Measurements from ENCODE around the gene ACAA1.

Gene ACAA1

GRCh38 chr3:38136777-38137614, at the start of gene ACAA1:
ACAA1 (minus strand) TSS chr3:38137127; CDS start chr3:38137035, 92 bp downstream.
- Histone ChIP-seq H3K4me3 (ENCODE audit: low read length) (peak within 1 kb of the TSS; percentile 86), H3K27ac (ENCODE audit: low read length) (peak within 1 kb of the TSS; percentile 13), H3K9ac (ENCODE audit: low read length) (peak within 1 kb of the TSS; percentile 78), H3K4me1 (ENCODE audit: control insufficient read depth, low read depth, low read length) (peaks cover 13% of the 10 kb centered on the region), H3K27me3 (ENCODE audit: control insufficient read depth, insufficient read depth, low read length) (peaks cover 8% of the 10 kb centered on the region), H3K36me3 (ENCODE audit: control insufficient read depth, low read depth, low read length) (peaks cover 24% of the 10 kb centered on the region), H3K9me3 (ENCODE audit: control insufficient read depth, low read depth, low read length) (no peaks in the 10 kb centered on the region)

- Histone ChIP-seq H3K4me3 (ENCODE audit: low read length) (no peak overlapping the region), H3K9ac (ENCODE audit: low read length) (no peak overlapping the region), H3K9me3 (ENCODE audit: control insufficient read depth, low read depth, low read length) (no peaks in the 10 kb centered on the region), H3K4me1 (ENCODE audit: control insufficient read depth, low read depth, low read length) (peaks cover 13% of the 10 kb centered on the region), H3K27me3 (ENCODE audit: control insufficient read depth, insufficient read depth, low read length) (no peaks in the 10 kb centered on the region), H3K36me3 (ENCODE audit: control insufficient read depth, low read depth, low read length) (no peaks in the 10 kb centered on the region), H3K27ac (ENCODE audit: low read length) (no peak overlapping the region)
These were observed 40.3 kb upstream of the ACAA1 start for GRCh38 chr3:38177181-38177580.

GRCh38 chr3:38173834-38174418, 37.0 kb upstream of the ACAA1 start:
- no peak overlapping the region for H3K27ac ChIP-seq (ENCODE audit: low read length)
- no peak overlapping the region for H3K9ac ChIP-seq (ENCODE audit: low read length)
- H3K4me1 ChIP-seq (ENCODE audit: control insufficient read depth, low read depth, low read length) = peaks cover 13% of the 10 kb centered on the region
- H3K4me3 ChIP-seq (ENCODE audit: low read length) = no peak overlapping the region
- no peaks in the 10 kb centered on the region for H3K36me3 ChIP-seq (ENCODE audit: control insufficient read depth, low read depth, low read length)
- H3K27me3 ChIP-seq (ENCODE audit: control insufficient read depth, insufficient read depth, low read length) = no peaks in the 10 kb centered on the region
- H3K9me3 ChIP-seq (ENCODE audit: control insufficient read depth, low read depth, low read length) = no peaks in the 10 kb centered on the region

GRCh38 chr3:38171622-38172021, 34.7 kb upstream of the ACAA1 start:
- peaks cover 8% of the 10 kb centered on the region for H3K4me1 ChIP-seq (ENCODE audit: control insufficient read depth, low read depth, low read length)

GRCh38 chr3:38170722-38171121, 33.8 kb upstream of the ACAA1 start:
- H3K9ac ChIP-seq (ENCODE audit: low read length) = no peak overlapping the region
- H3K27ac ChIP-seq (ENCODE audit: low read length) = no peak overlapping the region
- H3K36me3 ChIP-seq (ENCODE audit: control insufficient read depth, low read depth, low read length) = no peaks in the 10 kb centered on the region
- no peaks in the 10 kb centered on the region for H3K9me3 ChIP-seq (ENCODE audit: control insufficient read depth, low read depth, low read length)
- H3K27me3 ChIP-seq (ENCODE audit: control insufficient read depth, insufficient read depth, low read length) = no peaks in the 10 kb centered on the region
- H3K4me3 ChIP-seq (ENCODE audit: low read length) = no peak overlapping the region
- H3K4me1 ChIP-seq (ENCODE audit: control insufficient read depth, low read depth, low read length) = peaks cover 8% of the 10 kb centered on the region

More at GRCh38 chr3:38171622-38172021, 34.7 kb upstream of the ACAA1 start:
- no peaks in the 10 kb centered on the region for H3K27me3 ChIP-seq (ENCODE audit: control insufficient read depth, insufficient read depth, low read length)
- no peak overlapping the region for H3K27ac ChIP-seq (ENCODE audit: low read length)
- no peaks in the 10 kb centered on the region for H3K36me3 ChIP-seq (ENCODE audit: control insufficient read depth, low read depth, low read length)
- no peaks in the 10 kb centered on the region for H3K9me3 ChIP-seq (ENCODE audit: control insufficient read depth, low read depth, low read length)
- H3K4me3 ChIP-seq (ENCODE audit: low read length) = no peak overlapping the region
- no peak overlapping the region for H3K9ac ChIP-seq (ENCODE audit: low read length)

- no peak overlapping the region for H3K9ac ChIP-seq (ENCODE audit: low read length)
- H3K36me3 ChIP-seq (ENCODE audit: control insufficient read depth, low read depth, low read length) = no peaks in the 10 kb centered on the region
- no peak overlapping the region for H3K27ac ChIP-seq (ENCODE audit: low read length)
- no peaks in the 10 kb centered on the region for H3K9me3 ChIP-seq (ENCODE audit: control insufficient read depth, low read depth, low read length)
- H3K4me1 ChIP-seq (ENCODE audit: control insufficient read depth, low read depth, low read length) = peaks cover 7% of the 10 kb centered on the region
- no peaks in the 10 kb centered on the region for H3K27me3 ChIP-seq (ENCODE audit: control insufficient read depth, insufficient read depth, low read length)
- H3K4me3 ChIP-seq (ENCODE audit: low read length) = no peak overlapping the region
These were observed 32.0 kb upstream of the ACAA1 start for GRCh38 chr3:38169027-38169317.

GRCh38 chr3:38168151-38169026, 31.5 kb upstream of the ACAA1 start:
- peaks cover 2% of the 10 kb centered on the region for H3K4me1 ChIP-seq (ENCODE audit: control insufficient read depth, low read depth, low read length)
- H3K27ac ChIP-seq (ENCODE audit: low read length) = no peak overlapping the region
- no peaks in the 10 kb centered on the region for H3K9me3 ChIP-seq (ENCODE audit: control insufficient read depth, low read depth, low read length)
- no peak overlapping the region for H3K9ac ChIP-seq (ENCODE audit: low read length)
- no peaks in the 10 kb centered on the region for H3K36me3 ChIP-seq (ENCODE audit: control insufficient read depth, low read depth, low read length)
- no peak overlapping the region for H3K4me3 ChIP-seq (ENCODE audit: low read length)
- H3K27me3 ChIP-seq (ENCODE audit: control insufficient read depth, insufficient read depth, low read length) = no peaks in the 10 kb centered on the region

GRCh38 chr3:38167591-38167990, 30.7 kb upstream of the ACAA1 start:
- no peaks in the 10 kb centered on the region for H3K4me1 ChIP-seq (ENCODE audit: control insufficient read depth, low read depth, low read length)

GRCh38 chr3:38165722-38166387, 28.9 kb upstream of the ACAA1 start:
- Histone ChIP-seq H3K4me1 (ENCODE audit: control insufficient read depth, low read depth, low read length) (no peaks in the 10 kb centered on the region), H3K4me3 (ENCODE audit: low read length) (peak overlapping the region; percentile 90)

More at GRCh38 chr3:38167591-38167990, 30.7 kb upstream of the ACAA1 start:
- Histone ChIP-seq H3K4me3 (ENCODE audit: low read length) (no peak overlapping the region), H3K36me3 (ENCODE audit: control insufficient read depth, low read depth, low read length) (no peaks in the 10 kb centered on the region), H3K27me3 (ENCODE audit: control insufficient read depth, insufficient read depth, low read length) (no peaks in the 10 kb centered on the region), H3K9ac (ENCODE audit: low read length) (no peak overlapping the region), H3K9me3 (ENCODE audit: control insufficient read depth, low read depth, low read length) (no peaks in the 10 kb centered on the region), H3K27ac (ENCODE audit: low read length) (no peak overlapping the region)

GRCh38 chr3:38164952-38165721, 28.2 kb upstream of the ACAA1 start, which contains the start of gene OXSR1:
OXSR1 (plus strand) TSS chr3:38165537; CDS start chr3:38165877, 340 bp downstream.
- Histone ChIP-seq H3K27me3 (ENCODE audit: control insufficient read depth, insufficient read depth, low read length) (no peaks in the 10 kb centered on the region), H3K9ac (ENCODE audit: low read length) (peak within 1 kb of the TSS; percentile 88), H3K27ac (ENCODE audit: low read length) (peak within 1 kb of the TSS; percentile 96), H3K9me3 (ENCODE audit: control insufficient read depth, low read depth, low read length) (no peaks in the 10 kb centered on the region), H3K4me3 (ENCODE audit: low read length) (peak within 1 kb of the TSS; percentile 90), H3K36me3 (ENCODE audit: control insufficient read depth, low read depth, low read length) (no peaks in the 10 kb centered on the region), H3K4me1 (ENCODE audit: control insufficient read depth, low read depth, low read length) (no peaks in the 10 kb centered on the region)

More at GRCh38 chr3:38165722-38166387, 28.9 kb upstream of the ACAA1 start:
- peak overlapping the region; percentile 88 for H3K9ac ChIP-seq (ENCODE audit: low read length)
- H3K27ac ChIP-seq (ENCODE audit: low read length) = no peak overlapping the region
- H3K9me3 ChIP-seq (ENCODE audit: control insufficient read depth, low read depth, low read length) = no peaks in the 10 kb centered on the region
- H3K27me3 ChIP-seq (ENCODE audit: control insufficient read depth, insufficient read depth, low read length) = no peaks in the 10 kb centered on the region
- no peaks in the 10 kb centered on the region for H3K36me3 ChIP-seq (ENCODE audit: control insufficient read depth, low read depth, low read length)

Measured in iPS-18a (cell line).